ENCODE data around the gene KIAA0753.

DNA sequence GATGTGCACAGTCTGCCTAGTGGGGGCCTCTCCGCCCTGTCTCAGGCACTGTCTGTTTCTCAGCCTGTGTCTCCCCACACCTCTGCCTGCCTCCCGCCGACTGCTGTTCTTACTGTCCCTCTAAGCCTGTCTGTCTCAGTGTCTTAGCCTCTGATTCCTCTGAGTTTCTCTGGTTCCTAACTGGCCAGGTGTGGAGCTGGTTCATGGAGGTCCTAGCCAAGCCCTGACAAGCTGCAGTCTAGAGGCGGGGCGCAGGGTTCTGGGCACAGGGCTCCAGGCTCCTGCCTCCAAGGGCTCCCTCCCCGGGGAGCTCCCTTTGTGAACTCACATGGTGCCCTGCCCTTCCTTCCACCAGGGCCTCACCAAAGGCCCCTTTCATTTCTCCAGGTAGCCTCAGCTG is 30.5 kb upstream of the KIAA0753 start:
- TF ChIP-seq CTCF (IDR thresholded peaks at IDR 0.05; ENCODE audit: insufficient read depth, low read length, poor library complexity, severe bottlenecking): no peak
- TF ChIP-seq EZH2phosphoT487 (conservative IDR thresholded peaks at IDR 0.05; ENCODE audit: low read length): no peak
